COLO668 (cell line): ENCODE measurements around the gene PLXNA4.
"Not testable (repeated sequence)": the region's sequence is repeated elsewhere in the genome, so short reads cannot be mapped to it uniquely, and the experiment has no call there.

Experiments used
- DNase-seq: peaks from one replicate; lab custom pipeline; 2025; ENCODE audit not compliant: unreplicated experiment; lab: John Stamatoyannopoulos, UW

The PLXNA4 gene

DNA sequence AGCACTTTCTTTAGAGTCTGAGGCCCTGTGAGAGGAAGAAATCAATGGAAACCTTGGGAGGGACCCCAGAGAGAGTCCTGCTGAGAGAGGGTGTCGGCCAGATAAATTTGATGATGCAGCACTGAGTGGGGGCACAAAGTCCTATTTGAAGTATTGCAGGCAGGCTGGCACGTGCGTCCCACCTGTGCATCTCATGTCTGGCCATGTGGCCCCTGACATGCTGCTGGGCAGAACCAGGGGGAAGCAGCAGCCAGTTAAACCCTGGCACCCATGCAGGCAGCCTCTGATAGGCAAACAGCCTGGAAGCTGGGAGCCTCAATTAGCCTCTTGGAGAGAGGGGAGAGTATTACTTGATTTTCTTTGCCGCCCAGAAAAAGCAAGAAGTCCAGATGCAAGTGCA lies 180.9 kb downstream of the PLXNA4 start:
- no peak for DNase-seq

- DNase-seq, result no peak
Observed at GRCh38 chr7:132394283-132395198, 181.7 kb downstream of the PLXNA4 start.

- no peak for DNase-seq
Observed at GRCh38 chr7:132393789-132394261, 182.4 kb downstream of the PLXNA4 start.

GRCh38 chr7:132392713-132393112 lies 183.6 kb downstream of the PLXNA4 start:
- DNase-seq, result no peak

DNA sequence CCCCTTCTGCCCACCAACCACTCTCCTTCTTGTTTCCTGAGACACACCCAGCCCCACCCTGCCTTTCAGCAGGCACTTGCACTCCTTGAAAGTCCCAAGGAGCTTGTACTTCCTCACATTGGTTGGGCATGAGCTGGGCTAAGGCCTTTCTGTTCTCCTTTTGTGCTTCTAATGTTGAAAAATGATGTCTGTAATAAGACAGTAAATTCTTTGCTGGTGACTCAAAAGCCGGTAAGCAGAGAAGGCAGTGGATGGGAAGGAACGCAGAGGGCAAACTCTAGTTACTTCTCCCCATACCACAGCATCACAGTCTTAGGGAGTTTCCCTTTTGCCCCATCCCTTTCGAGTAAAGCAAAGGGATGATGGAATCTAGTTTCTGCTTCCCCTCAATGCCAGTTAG lies 185.6 kb downstream of the PLXNA4 start:
- DNase-seq, result no peak

DNA sequence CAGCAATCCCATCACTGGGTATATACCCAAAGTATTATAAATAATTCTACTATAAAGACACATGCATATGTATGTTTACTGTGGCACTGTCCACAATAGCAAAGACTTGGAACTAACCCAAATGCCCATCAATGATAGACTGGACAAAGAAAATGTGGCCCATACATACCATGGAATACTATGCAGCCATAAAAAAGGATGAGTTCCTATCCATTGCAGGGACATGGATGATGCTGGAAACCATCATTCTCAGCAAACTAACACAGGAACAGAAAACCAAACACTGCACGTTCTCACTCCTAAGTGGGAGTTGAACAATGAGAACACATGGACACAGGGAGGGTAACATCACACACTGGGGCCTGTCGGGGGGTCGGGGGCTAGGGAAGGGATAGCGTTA lies 186.2 kb downstream of the PLXNA4 start:
- not testable (repeated sequence) for DNase-seq

- no peak for DNase-seq
Observed at GRCh38 chr7:132388688-132389087, 187.6 kb downstream of the PLXNA4 start.

DNA sequence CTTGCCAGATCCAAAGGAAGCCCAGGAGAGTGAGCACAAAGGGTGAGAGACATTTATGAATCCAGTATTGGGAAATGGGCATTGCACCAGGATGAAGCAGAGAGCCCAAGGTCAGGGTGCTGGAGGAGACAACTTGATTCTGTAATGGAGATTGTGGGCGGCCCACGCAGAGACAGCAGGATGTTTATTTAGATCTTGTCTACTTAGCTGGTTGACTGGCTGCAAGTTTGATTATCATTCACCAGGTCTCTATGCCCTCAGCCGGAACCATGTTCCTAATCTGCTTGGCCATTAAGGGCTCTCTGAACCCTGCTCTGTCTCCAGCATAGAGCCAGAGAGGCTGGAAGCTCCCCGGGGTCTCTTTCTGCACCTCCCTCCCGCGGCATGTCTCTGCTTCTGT lies 188.7 kb downstream of the PLXNA4 start:
- DNase-seq, result no peak

- DNase-seq, result peak; percentile 80
Observed at GRCh38 chr7:132386201-132386681, 190.0 kb downstream of the PLXNA4 start.

DNA sequence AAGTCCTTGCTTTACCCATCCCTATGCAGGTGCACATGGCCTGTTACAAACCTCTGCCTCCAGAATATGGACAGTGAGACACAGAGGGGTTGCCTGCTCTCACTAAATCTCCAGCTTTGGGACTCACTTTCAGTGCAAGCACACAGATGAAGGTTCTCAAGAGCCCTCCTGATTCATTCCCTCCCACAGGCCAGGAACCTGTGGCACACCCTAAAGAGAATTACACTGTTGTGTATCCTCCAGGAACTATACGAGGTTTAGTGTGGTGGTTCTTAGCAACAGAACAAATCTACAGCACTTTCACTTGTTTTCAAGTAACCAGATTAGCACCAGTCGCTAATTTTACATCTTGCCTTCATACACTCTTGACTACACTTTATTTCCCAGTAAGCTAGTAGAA lies 192.3 kb downstream of the PLXNA4 start:
- DNase-seq, result no peak

DNA sequence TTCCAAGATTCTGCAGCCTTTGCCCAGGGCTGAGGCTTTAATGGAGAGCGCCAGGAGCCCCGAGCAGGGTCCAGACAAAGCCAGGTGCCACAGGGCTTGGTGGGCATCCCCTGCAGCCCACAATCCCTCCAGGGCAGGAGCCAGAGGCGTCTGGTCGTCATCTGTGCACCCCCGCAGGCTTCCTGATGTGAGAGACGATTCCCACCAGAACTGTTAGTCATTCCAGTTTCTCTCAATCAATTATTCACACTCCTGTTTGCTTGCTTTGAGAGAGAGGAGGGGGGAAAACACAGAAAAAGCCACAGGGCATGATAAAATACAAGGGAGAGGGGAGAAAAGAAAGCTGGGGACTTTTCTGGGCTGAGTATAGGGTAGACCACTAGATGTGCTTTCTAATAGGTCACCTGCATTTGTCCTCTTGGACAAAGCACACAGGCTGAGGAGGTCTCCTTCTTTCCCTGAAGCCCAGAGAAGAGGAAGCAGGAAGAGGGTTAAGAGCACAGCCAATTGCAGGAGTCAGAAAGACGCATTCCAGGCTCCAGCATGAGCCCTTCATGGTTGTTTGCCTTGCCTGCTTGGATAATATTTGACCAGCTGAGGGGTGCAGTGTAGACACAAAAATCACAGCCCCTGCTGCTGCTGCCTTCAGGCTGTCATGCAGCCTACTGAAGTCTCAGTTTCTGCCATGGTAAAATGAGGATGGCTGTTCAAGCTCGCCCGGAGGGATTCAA lies 194.4 kb downstream of the PLXNA4 start:
- DNase-seq, result peak; percentile 67

DNA sequence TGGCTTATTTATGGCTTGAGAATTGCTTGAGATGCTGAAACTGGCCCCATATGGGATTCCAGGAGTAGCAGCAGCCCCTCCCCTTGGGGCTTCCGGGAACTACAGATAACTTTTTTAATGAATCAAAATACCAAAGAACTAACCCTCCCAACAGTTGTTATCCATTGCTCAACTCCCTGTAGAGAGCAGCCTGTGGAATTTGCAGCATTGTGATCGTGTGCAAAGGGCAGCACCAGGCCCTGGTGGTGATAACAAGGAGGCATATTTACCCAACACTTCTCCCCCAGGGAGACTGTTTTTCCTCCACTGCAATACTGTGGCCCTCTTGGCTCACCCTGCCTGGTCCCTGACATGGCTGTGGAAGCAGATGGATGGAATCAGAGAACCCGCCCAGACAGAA lies 196.2 kb downstream of the PLXNA4 start:
- DNase-seq, result no peak

- no peak for DNase-seq
Observed at GRCh38 chr7:132379292-132379691, 197.0 kb downstream of the PLXNA4 start.

DNA sequence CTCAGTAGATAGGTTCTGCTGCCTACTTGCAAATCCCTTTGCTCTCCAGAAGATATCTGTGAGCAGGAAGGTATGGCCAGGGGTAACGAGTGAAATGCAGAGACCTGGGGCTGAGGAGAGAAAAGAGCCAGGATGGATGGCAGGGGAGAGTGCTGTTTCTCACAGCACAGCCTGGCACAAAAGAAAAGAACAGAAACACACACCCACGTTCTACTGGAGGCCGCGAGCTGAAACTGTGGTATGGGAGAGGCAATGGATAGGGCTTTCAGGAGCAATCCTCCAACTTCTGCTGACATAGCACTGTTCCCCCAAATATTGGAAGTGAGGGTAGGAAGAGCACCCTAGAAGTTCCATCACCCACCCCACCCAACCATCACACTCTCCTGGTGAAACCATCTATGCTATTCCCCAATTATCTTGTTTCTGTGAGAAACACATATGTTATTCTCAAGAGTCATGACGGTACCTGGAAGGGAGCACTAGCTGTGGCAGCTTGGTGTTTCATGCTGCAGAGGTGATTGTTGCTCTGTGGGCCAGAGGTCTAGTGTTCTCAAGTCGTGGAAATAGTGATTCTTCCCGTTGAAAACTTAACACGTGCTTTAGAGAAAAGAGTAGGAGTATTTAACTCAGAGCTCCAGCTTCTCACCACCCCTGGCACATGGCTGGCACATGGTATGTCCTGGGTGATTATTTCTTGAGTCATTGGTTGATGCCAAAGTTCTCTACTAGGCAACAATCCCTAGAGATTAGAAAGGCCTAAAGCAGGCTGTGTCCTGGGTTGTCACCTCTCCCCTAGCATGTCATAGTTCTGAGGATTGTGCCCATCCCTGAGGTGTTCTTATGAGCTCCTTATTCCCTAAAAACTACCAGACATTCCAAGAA lies 198.3 kb downstream of the PLXNA4 start:
- DNase-seq, result no peak

- no peak for DNase-seq
Observed at GRCh38 chr7:132377015-132377414, 199.3 kb downstream of the PLXNA4 start.

- no peak for DNase-seq
Observed at GRCh38 chr7:132376361-132377013, 199.8 kb downstream of the PLXNA4 start.

- no peak for DNase-seq
Observed at GRCh38 chr7:132373879-132374278, 202.4 kb downstream of the PLXNA4 start.

DNA sequence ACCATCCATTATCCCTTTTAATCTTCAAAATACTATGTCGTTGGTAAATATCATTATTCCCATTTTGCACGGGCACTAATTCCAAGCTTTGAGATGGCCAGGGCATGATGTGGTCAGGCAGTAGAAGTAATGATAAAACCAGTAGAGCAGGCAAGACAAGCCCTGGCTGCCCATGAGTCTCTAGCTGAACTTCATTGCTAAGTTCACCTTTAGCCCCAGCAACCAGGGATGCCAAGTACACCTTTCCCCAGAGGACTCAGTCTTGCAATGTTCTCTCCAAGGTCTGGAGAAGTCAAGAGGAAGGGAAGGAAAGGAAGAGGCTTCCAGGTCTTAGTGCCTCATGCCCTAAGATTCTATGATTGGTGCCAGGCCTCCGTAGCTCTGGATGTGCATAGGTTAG lies 203.2 kb downstream of the PLXNA4 start:
- DNase-seq, result no peak

DNA sequence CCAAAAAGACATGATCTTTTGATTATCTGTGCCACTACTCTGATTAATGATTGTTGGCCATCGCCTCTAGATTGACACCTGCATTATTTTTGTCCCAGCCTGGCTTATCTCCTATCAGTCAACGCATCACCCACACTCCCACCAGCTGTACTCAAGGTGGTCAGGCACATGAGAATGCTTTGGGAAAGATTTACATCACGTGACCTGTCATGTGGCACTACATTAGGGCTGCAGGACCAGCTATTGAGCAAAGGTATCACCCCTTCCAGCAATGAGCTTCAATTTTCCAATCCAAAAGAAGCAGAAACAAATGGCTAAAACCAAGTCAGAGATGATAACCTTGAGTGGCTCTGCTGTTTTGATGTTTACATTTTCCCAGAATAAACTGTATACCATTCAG lies 204.3 kb downstream of the PLXNA4 start:
- DNase-seq, result no peak

DNA sequence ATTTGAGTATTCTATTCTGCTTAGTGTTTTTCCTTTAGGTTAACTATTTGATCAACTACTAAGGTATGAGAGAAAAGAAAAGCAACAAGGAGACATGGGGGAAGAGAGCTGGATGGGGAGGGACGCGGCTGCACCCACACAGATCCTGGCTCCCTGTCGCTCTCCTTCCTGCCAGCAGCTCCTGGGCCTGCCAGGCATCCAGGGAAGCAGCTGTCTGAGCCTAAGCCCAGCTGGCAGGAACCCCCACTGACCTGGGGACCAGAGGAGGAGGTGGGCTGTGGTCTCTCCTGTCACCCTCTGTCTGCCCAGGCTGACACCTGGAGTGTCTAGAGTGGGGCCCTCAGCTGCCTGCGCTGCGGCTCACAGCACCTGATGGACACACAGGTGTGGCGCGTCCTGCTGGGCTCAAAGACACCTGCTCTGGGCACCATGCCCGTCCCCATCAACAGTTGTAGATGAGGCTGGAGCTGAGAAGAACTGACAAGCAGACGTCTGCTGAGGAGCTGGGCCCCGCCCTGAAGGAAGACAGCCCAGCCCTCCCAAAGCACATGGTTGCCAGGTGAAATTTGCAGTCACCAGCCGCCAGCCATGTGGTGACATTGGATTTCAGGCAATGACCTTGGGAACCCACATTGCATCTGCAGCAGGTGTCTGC lies 207.9 kb downstream of the PLXNA4 start:
- peak; percentile 88 for DNase-seq
